SK-N-MC (cell line): Measurements from ENCODE around the gene ATXN1L.

Experiments
- EZH2 ChIP-seq: fragments of 200-600 bp; sonication (generic); IDR thresholded peaks from one replicate; pipeline ENCODE4 v1.6.1; 2017; ENCODE audit warnings: antibody characterized with exemption
- POLR2AphosphoS5 ChIP-seq: IDR thresholded peaks from 2 replicates; pipeline ENCODE4 v1.6.1; 2012; ENCODE audit warnings: mild to moderate bottlenecking, low read depth, low read length, borderline replicate concordance

DNA sequence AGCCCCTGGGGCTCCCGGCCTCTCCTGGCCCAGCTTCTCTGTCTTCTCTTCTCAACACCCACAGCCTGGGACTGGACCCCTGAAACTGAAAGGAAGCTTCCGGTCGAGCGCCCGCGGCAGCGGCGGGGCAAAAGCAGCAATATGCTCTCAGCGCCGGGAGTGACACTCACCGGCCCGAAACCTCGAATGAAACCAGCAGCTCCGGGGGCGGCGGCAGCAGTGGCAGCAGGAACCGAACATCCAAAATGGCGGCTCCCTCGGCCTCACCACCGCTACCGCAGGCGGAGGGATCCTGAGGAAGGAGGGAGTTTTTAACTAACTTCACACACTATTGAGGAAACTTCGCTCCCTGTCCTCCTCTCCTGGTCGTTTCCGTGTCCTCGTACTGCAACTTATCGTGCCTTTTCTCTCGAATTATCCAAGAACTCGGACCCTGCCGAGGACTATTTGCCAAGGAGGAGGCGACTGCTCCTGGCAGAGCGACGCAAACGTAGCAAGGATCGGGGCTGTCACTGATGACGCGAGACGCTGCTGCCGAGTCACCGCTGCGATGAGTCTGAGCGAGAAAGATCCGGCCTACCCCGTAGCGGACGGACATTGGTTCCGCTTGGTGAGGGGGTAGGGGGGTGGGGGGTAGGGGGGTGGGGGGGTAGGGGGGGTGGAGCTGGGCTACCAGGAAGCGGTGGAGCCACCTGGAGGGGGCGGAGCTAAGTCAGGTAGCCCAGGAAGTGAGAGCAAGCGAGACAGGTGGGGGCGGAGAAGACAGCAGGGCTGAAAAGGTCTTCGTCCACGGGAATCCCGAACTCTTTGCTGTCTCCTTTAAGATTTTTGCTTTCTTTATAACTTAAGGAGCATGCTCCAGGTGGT is 37.0 kb upstream of the ATXN1L start, which contains the start of gene AP1G1:
- no peak for TF ChIP-seq EZH2
- TF ChIP-seq POLR2AphosphoS5 = peak; percentile 73
